OCI-LY1 (cell line): ENCODE measurements around the gene BORCS6.
"Not testable (repeated sequence)": the region's sequence is repeated elsewhere in the genome, so short reads cannot be mapped to it uniquely, and the experiment has no call there.

Experiments used
- CTCF ChIP-seq: fragments of 200-600 bp; sonication (generic), shearing (Covaris generic); IDR thresholded peaks from 2 replicates; pipeline ENCODE4 v1.5.1; 2017; ENCODE audit warnings: mild to moderate bottlenecking, antibody characterized with exemption, low read length, moderate library complexity, mixed read lengths
- EZH2 ChIP-seq: fragments of 200-600 bp; sonication (generic), shearing (Covaris generic); IDR thresholded peaks from 2 replicates; pipeline ENCODE4 v1.8.0; 2017; ENCODE audit warnings: borderline replicate concordance, mixed run types, mild to moderate bottlenecking, antibody characterized with exemption, low read length, moderate library complexity, mixed read lengths

- not testable (repeated sequence) for TF ChIP-seq CTCF, EZH2
These were observed 19.8 kb downstream of the BORCS6 start for GRCh38 chr17:8170186-8170585.
